Neuronal stem cell (in vitro differentiated cells): ENCODE data around the gene RARA.

Source experiments
- DNase-seq: peaks from one replicate; pipeline ENCODE4 v3.0.0-alpha.2; 2013; ENCODE audit warnings: low spot score
- H2AFZ ChIP-seq: one replicate; pipeline ENCODE4 v1.6.1; 2013; ENCODE audit warnings: mild to moderate bottlenecking, low read length, inconsistent platforms
- H2AK5ac ChIP-seq: 2 replicates; pipeline ENCODE4 v1.6.1; 2013; ENCODE audit warnings: low read depth, mild to moderate bottlenecking, inconsistent platforms, low read length, moderate library complexity, mixed read lengths
- H2BK120ac ChIP-seq: 2 replicates; pipeline ENCODE4 v1.6.1; 2013; ENCODE audit warnings: low read depth, mild to moderate bottlenecking, inconsistent platforms, low read length, moderate library complexity, mixed read lengths
- H2BK12ac ChIP-seq: one replicate; pipeline ENCODE4 v1.6.1; 2013; ENCODE audit warnings: low read length, inconsistent platforms
- H2BK15ac ChIP-seq: 2 replicates; pipeline ENCODE4 v1.6.1; 2013; ENCODE audit warnings: mild to moderate bottlenecking, low read length, inconsistent platforms, mixed read lengths
- H2BK5ac ChIP-seq: one replicate; pipeline ENCODE4 v1.6.1; 2013; ENCODE audit warnings: inconsistent platforms, mild to moderate bottlenecking, low read length, moderate library complexity
- H3K14ac ChIP-seq: one replicate; pipeline ENCODE4 v1.6.1; 2013; ENCODE audit warnings: low read length, inconsistent platforms
- H3K18ac ChIP-seq: 2 replicates; pipeline ENCODE4 v1.6.1; 2013; ENCODE audit warnings: low read length, inconsistent platforms
- H3K23ac ChIP-seq: 2 replicates; pipeline ENCODE4 v1.6.1; 2013; ENCODE audit warnings: low read depth, mild to moderate bottlenecking, mixed read lengths, low read length, inconsistent platforms; ENCODE audit not compliant: poor library complexity
- H3K27ac ChIP-seq: replicated peaks from 3 replicates; pipeline ENCODE4 v1.5.1; 2013; ENCODE audit warnings: low read length, inconsistent platforms
- H3K27me3 ChIP-seq, 3 experiments: 2 replicates each; pipeline ENCODE4 v1.6.1; 2013; ENCODE audit warnings: low read length in 3 of 3, mild to moderate bottlenecking in 2 of 3, inconsistent platforms in 1 of 3, low read depth in 1 of 3, mixed read lengths in 1 of 3, moderate library complexity in 1 of 3; ENCODE audit not compliant: control insufficient read depth in 3 of 3, insufficient read depth in 3 of 3
- H3K36me3 ChIP-seq, 2 donors: replicated peaks in 1 of 2; 2 replicates each; pipeline ENCODE4 v1.6.1; 2013; ENCODE audit warnings: low read length in 2 of 2; ENCODE audit not compliant: control insufficient read depth in 2 of 2, insufficient read depth in 2 of 2
- H3K4ac ChIP-seq: 2 replicates; pipeline ENCODE4 v1.6.1; 2013; ENCODE audit warnings: inconsistent platforms, mild to moderate bottlenecking, low read length, moderate library complexity
- H3K4me1 ChIP-seq, 2 donors: 1 replicate in 1 of 2; 2 replicates in 1 of 2; pipeline ENCODE4 v1.6.1; 2013; ENCODE audit warnings: low read length in 2 of 2, low read depth in 1 of 2; ENCODE audit not compliant: control insufficient read depth in 2 of 2, insufficient read depth in 1 of 2
- H3K4me2 ChIP-seq: one replicate; pipeline ENCODE4 v1.6.1; 2013; ENCODE audit warnings: mild to moderate bottlenecking, low read length, inconsistent platforms; ENCODE audit not compliant: insufficient read depth, poor library complexity, severe bottlenecking
- H3K4me3 ChIP-seq, 2 donors: 2 replicates each; pipeline ENCODE4 v1.5.1; 2013; ENCODE audit warnings: low read length in 2 of 2, mild to moderate bottlenecking in 2 of 2, inconsistent platforms in 1 of 2, moderate library complexity in 1 of 2
- H3K79me1 ChIP-seq: one replicate; pipeline ENCODE4 v1.6.1; 2013; ENCODE audit warnings: low read depth, mild to moderate bottlenecking, inconsistent platforms, low read length, moderate library complexity
- H3K9ac ChIP-seq: one replicate; pipeline ENCODE4 v1.6.1; 2013; ENCODE audit warnings: mild to moderate bottlenecking, low read depth, low read length, inconsistent platforms; ENCODE audit not compliant: poor library complexity
- H3K9me3 ChIP-seq, 2 donors: replicated peaks in 1 of 2; 2 replicates each; pipeline versions ENCODE3 to v1.6.1; 2013; ENCODE audit warnings: low read length in 2 of 2, mild to moderate bottlenecking in 2 of 2, inconsistent platforms in 1 of 2, low read depth in 1 of 2, mixed read lengths in 1 of 2, moderate library complexity in 1 of 2; ENCODE audit not compliant: control insufficient read depth in 2 of 2, insufficient read depth in 1 of 2
- H4K8ac ChIP-seq: one replicate; pipeline ENCODE4 v1.6.1; 2013; ENCODE audit warnings: low read depth, mild to moderate bottlenecking, inconsistent platforms, low read length, moderate library complexity
- H4K91ac ChIP-seq: one replicate; pipeline ENCODE4 v1.6.1; 2013; ENCODE audit warnings: low read length, low read depth, mild to moderate bottlenecking, inconsistent platforms; ENCODE audit not compliant: poor library complexity
- WGBS, 2 donors: extraction: QIAGEN DNeasy Blood & Tissue Kit; methylation state at CpG; one replicate each; pipeline ENCODE4 v1.1.7; 2013; ENCODE audit warnings: missing lambda C conversion rate in 2 of 2, mixed read lengths in 1 of 2; ENCODE audit not compliant: insufficient read length in 2 of 2, insufficient replicate concordance in 1 of 2; ENCODE audit errors: extremely low coverage in 2 of 2; 5-methylcytosine and 5-hydroxymethylcytosine counted together

The RARA gene

GRCh38 chr17:40265337-40265736, 43.6 kb upstream of the RARA start:
- no peak overlapping the region for H4K91ac ChIP-seq
- no peak overlapping the region for H2BK15ac ChIP-seq
- no peak overlapping the region for H2AFZ ChIP-seq
- H3K9ac ChIP-seq = no peak overlapping the region
- H3K9me3 ChIP-seq = no peaks in the 10 kb centered on the region
- H4K8ac ChIP-seq = no peak overlapping the region
- peaks cover 1% of the 10 kb centered on the region for H3K79me1 ChIP-seq
- H3K14ac ChIP-seq = no peak overlapping the region
- WGBS, 2 donors = no CpG with 5 or more reads among the region's 5 CpGs
- no peak overlapping the region for H3K4me2 ChIP-seq
- H2BK5ac ChIP-seq = no peak overlapping the region
- H3K27me3 ChIP-seq = no peaks in the 10 kb centered on the region
- no peaks in the 10 kb centered on the region for H3K4me1 ChIP-seq
- no peak overlapping the region for H3K4ac ChIP-seq
- no peak overlapping the region for H2BK12ac ChIP-seq
- no peak overlapping the region for H2BK120ac ChIP-seq
- no peak overlapping the region for H3K4me3 ChIP-seq
- no peak overlapping the region for H2AK5ac ChIP-seq
- H3K27ac ChIP-seq = no peak overlapping the region
- H3K36me3 ChIP-seq = peaks cover 17 to 78% of the 10 kb centered on the region in 2 donors
- no peak for DNase-seq
- H3K23ac ChIP-seq = no peak overlapping the region
- no peak overlapping the region for H3K18ac ChIP-seq

GRCh38 chr17:40266882-40267281, 42.1 kb upstream of the RARA start:
- Histone ChIP-seq H2BK15ac (no peak overlapping the region), H3K36me3 (peaks cover 14 to 80% of the 10 kb centered on the region in 2 donors), H3K4ac (no peak overlapping the region), H3K9ac (no peak overlapping the region), H3K4me2 (no peak overlapping the region), H3K4me3 (no peak overlapping the region), H3K4me1 (no peaks in the 10 kb centered on the region), H4K8ac (no peak overlapping the region), H3K27me3 (no peaks in the 10 kb centered on the region), H4K91ac (no peak overlapping the region), H3K23ac (no peak overlapping the region), H2BK5ac (no peak overlapping the region), H3K27ac (no peak overlapping the region), H3K18ac (no peak overlapping the region), H3K9me3 (no peaks in the 10 kb centered on the region), H2BK12ac (no peak overlapping the region), H3K79me1 (peaks cover 1% of the 10 kb centered on the region), H3K14ac (no peak overlapping the region), H2AFZ (no peak overlapping the region), H2AK5ac (no peak overlapping the region), H2BK120ac (no peak overlapping the region)
- no CpG with 5 or more reads among the region's 6 CpGs for WGBS, 2 donors
- no peak for DNase-seq

- no CpG with 5 or more reads among the region's 2 CpGs for WGBS, 2 donors
- Histone ChIP-seq H2BK12ac (no peak overlapping the region), H2AK5ac (no peak overlapping the region), H3K4me2 (no peak overlapping the region), H3K27ac (no peak overlapping the region), H3K79me1 (peaks cover 1% of the 10 kb centered on the region), H2BK15ac (no peak overlapping the region), H4K91ac (no peak overlapping the region), H3K36me3 (peaks cover 11 to 77% of the 10 kb centered on the region in 2 donors), H3K27me3 (no peaks in the 10 kb centered on the region), H4K8ac (no peak overlapping the region), H2AFZ (no peak overlapping the region), H3K18ac (no peak overlapping the region), H2BK5ac (no peak overlapping the region), H3K4me3 (no peak overlapping the region), H3K4ac (no peak overlapping the region), H3K23ac (no peak overlapping the region), H3K9ac (no peak overlapping the region), H3K4me1 (no peaks in the 10 kb centered on the region), H3K14ac (no peak overlapping the region), H2BK120ac (no peak overlapping the region), H3K9me3 (no peaks in the 10 kb centered on the region)
- DNase-seq = no peak
Measured at GRCh38 chr17:40268141-40268712, 40.8 kb upstream of the RARA start.

- H3K9me3 ChIP-seq = no peaks in the 10 kb centered on the region
- no CpG with 5 or more reads among the region's 1 CpG for WGBS, 2 donors
- H3K18ac ChIP-seq = no peak overlapping the region
- no peak overlapping the region for H2BK15ac ChIP-seq
- H2BK120ac ChIP-seq = no peak overlapping the region
- H3K14ac ChIP-seq = no peak overlapping the region
- H3K79me1 ChIP-seq = no peaks in the 10 kb centered on the region
- H3K27ac ChIP-seq = no peak overlapping the region
- no peak for DNase-seq
- H3K4me1 ChIP-seq = peaks cover 0 to 4% of the 10 kb centered on the region in 2 donors
- no peak overlapping the region for H3K23ac ChIP-seq
- H3K9ac ChIP-seq = no peak overlapping the region
- H2AFZ ChIP-seq = no peak overlapping the region
- H4K91ac ChIP-seq = no peak overlapping the region
- H2AK5ac ChIP-seq = no peak overlapping the region
- H2BK12ac ChIP-seq = no peak overlapping the region
- no peaks in the 10 kb centered on the region for H3K27me3 ChIP-seq
- H3K36me3 ChIP-seq = peaks cover 29 to 88% of the 10 kb centered on the region in 2 donors
- no peak overlapping the region for H4K8ac ChIP-seq
- no peak overlapping the region for H3K4ac ChIP-seq
- H3K4me3 ChIP-seq = no peak overlapping the region
- H3K4me2 ChIP-seq = no peak overlapping the region
- no peak overlapping the region for H2BK5ac ChIP-seq
Measured at GRCh38 chr17:40278414-40278813, 30.6 kb upstream of the RARA start.
